Thoracic aorta (tissue), 2 donors: ENCODE results near the gene B4GALNT3. TPM values are rescaled to one million over a fixed set of nuclear protein-coding genes. Genes with fewer than 3 reads are reported as not detected.

Experiments used
- ATAC-seq: fragments of 150-250 bp; one replicate; pipeline ENCODE4 v1.8.0; 2017; ENCODE audit warnings: low read depth; ENCODE audit not compliant: insufficient number of reproducible peaks, low FRiP score
- DNase-seq: peaks from one replicate; pipeline ENCODE4 v3.0.0-alpha.2; 2020; ENCODE audit warnings: low spot score
- H3K27ac ChIP-seq, 2 donors: fragments of 200-600 bp; sonication (generic); 1 replicate in 1 of 2; 2 replicates in 1 of 2; pipeline ENCODE4 v1.5.1; 2016; ENCODE audit warnings: mild to moderate bottlenecking in 2 of 2, moderate library complexity in 2 of 2
- H3K27me3 ChIP-seq: fragments of 200-600 bp; sonication (generic); replicated peaks from 2 replicates; pipeline ENCODE4 v1.6.0; 2016; ENCODE audit warnings: mild to moderate bottlenecking; ENCODE audit not compliant: insufficient read depth
- H3K36me3 ChIP-seq: fragments of 200-600 bp; sonication (generic); one replicate; pipeline ENCODE4 v1.5.1; 2016
- H3K4me1 ChIP-seq, 2 donors: fragments of 200-600 bp; sonication (generic); 1 replicate in 1 of 2; 2 replicates in 1 of 2; pipeline versions ENCODE4 v1.5.1 to v1.6.0; 2016; ENCODE audit warnings: low read depth in 2 of 2, mild to moderate bottlenecking in 1 of 2; ENCODE audit not compliant: control insufficient read depth in 1 of 2
- H3K4me3 ChIP-seq: fragments of 200-600 bp; sonication (generic); 2 replicates; pipeline ENCODE4 v1.5.1; 2016; ENCODE audit warnings: mild to moderate bottlenecking
- H3K9me3 ChIP-seq: fragments of 200-600 bp; sonication (generic); 2 replicates; pipeline ENCODE4 v1.5.1; 2016
- CTCF ChIP-seq: fragments of 200-600 bp; sonication (generic); IDR thresholded peaks from one replicate; pipeline ENCODE4 v1.5.1; 2019; ENCODE audit warnings: antibody characterized with exemption
- total RNA-seq, 2 donors: library from RNA; depleted of rRNA; stranded (reverse); fragments of >200 nt; gene quantifications; one replicate each; pipeline versions ENCODE4 v1.1.0 to v1.2.3, GENCODE V29; 2016

Gene B4GALNT3
- total RNA-seq, 2 donors from 2014 or later = 16.8 to 22.3 TPM

GRCh38 chr12:510071-510825 lies 50.5 kb downstream of the B4GALNT3 start:
- Histone ChIP-seq H3K27me3 (no peaks in the 10 kb centered on the region), H3K4me1 (peaks cover 0 to 12% of the 10 kb centered on the region in 2 donors), H3K4me3 (no peak overlapping the region), H3K27ac (no peak overlapping the region), H3K9me3 (no peaks in the 10 kb centered on the region), H3K36me3 (no peaks in the 10 kb centered on the region)
- no peak for TF ChIP-seq CTCF
- ATAC-seq (no peak), DNase-seq (no peak)

- H3K4me3 ChIP-seq = no peak overlapping the region
- no peak for ATAC-seq
- H3K9me3 ChIP-seq = no peaks in the 10 kb centered on the region
- H3K27me3 ChIP-seq = no peaks in the 10 kb centered on the region
- DNase-seq = no peak
- peaks cover 0 to 12% of the 10 kb centered on the region in 2 donors for H3K4me1 ChIP-seq
- no peaks in the 10 kb centered on the region for H3K36me3 ChIP-seq
- TF ChIP-seq CTCF = no peak
- H3K27ac ChIP-seq = no peak overlapping the region
Observed at GRCh38 chr12:512933-513332, 53.2 kb downstream of the B4GALNT3 start.

GRCh38 chr12:513446-513845 lies 53.7 kb downstream of the B4GALNT3 start:
- no peaks in the 10 kb centered on the region for H3K9me3 ChIP-seq
- H3K4me1 ChIP-seq = peaks cover 0 to 12% of the 10 kb centered on the region in 2 donors
- H3K27ac ChIP-seq = no peak overlapping the region
- H3K36me3 ChIP-seq = no peaks in the 10 kb centered on the region
- ATAC-seq (no peak), DNase-seq (no peak)
- no peaks in the 10 kb centered on the region for H3K27me3 ChIP-seq
- no peak overlapping the region for H3K4me3 ChIP-seq
- TF ChIP-seq CTCF = no peak

- TF ChIP-seq CTCF = no peak
Observed at GRCh38 chr12:517538-517937, 57.8 kb downstream of the B4GALNT3 start.

GRCh38 chr12:520119-520518 lies 60.4 kb downstream of the B4GALNT3 start:
- no peaks in the 10 kb centered on the region for H3K4me1 ChIP-seq
- no peak overlapping the region for H3K4me3 ChIP-seq
- DNase-seq = no peak
- H3K27ac ChIP-seq = no peak overlapping the region
- no peak for ATAC-seq
- no peaks in the 10 kb centered on the region for H3K36me3 ChIP-seq
- no peaks in the 10 kb centered on the region for H3K27me3 ChIP-seq
- H3K9me3 ChIP-seq = no peaks in the 10 kb centered on the region
- TF ChIP-seq CTCF = no peak

More at GRCh38 chr12:517538-517937, 57.8 kb downstream of the B4GALNT3 start:
- Histone ChIP-seq H3K9me3 (no peaks in the 10 kb centered on the region), H3K4me3 (no peak overlapping the region), H3K27ac (no peak overlapping the region), H3K27me3 (no peaks in the 10 kb centered on the region), H3K36me3 (no peaks in the 10 kb centered on the region), H3K4me1 (no peaks in the 10 kb centered on the region)
- ATAC-seq (no peak), DNase-seq (no peak)
